ENCODE measurements around the gene C1QL2.
A peak's percentile ranks its signal among the peaks of the same experiment; 100 is the strongest.

C1QL2 gene

DNA sequence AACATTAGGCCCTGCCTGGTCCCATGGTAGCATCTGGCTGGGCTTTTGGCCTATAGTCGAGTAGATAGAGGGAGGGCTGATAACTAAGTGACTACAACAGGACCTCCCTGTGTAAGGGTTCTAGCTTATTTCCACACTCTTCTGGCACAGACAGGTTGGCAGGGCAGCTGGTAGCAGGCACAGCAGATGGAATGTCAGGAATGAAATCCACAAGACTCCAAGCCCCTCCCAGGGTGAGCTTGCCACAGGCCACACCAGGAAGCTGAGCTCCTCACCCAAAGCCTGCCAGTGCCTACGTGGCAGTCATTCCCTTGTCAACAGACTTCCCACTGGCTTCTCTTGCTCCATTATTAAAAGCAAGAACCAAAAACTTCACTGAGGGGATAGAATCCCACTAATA, 20.7 kb upstream of the C1QL2 start:
- DNase-seq (ENCODE audit: low read depth) = no peak

GRCh38 chr2:119178776-119179175, 20.2 kb upstream of the C1QL2 start:
- DNase-seq (ENCODE audit: low read depth) = no peak

DNA sequence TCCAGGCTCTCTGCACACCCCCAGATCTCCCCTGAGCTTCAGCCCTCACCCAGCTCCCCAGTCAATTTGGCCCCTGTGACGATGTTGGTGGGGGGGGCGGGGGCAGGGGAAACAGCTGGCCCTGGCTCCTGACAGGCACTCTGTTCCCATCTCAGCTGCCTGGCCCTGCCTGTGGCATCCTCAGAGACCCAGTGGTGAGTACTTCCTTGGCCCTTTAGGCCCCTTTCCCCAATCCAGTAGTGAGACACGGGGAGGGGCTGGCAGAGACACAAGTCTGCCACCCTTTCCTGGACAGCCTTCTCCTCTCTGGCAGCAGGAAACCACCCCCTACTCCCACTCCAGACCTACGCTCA, 19.3 kb upstream of the C1QL2 start:
- DNase-seq (ENCODE audit: low read depth) = no peak

DNA sequence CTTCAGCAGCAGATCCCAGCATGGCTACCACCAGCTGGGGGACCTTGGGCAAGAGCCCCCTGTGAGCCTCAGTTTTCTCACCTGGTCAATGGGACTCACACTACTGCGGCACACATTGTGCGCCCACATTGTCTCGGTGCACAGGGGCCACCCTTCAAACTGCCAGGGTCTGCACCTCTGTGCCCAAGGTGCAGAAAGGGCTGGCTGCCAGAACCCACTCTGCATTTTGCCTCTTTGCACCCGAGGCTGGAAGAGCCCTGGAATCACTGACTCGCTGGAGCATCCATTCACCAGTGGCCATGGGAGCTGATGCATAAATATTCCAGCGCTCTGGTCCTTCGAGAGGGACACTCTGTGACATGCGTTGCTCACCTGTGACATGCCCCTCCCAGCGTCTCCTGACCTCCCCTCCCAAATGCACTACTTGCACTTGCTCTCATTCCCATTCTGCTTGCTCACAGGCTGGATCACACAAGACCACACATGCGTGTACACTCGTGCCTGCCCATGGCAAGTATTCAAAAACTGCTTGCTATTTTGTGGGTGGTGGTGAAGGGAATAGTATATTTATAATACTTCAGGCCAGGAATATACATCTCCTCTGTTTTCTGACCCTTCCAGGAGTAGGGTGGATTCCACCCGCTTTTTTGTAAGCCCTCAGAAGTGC, 18.8 kb upstream of the C1QL2 start:
- DNase-seq (ENCODE audit: low read depth) = no peak

- no peak for DNase-seq (ENCODE audit: low read depth)
These were observed 17.0 kb upstream of the C1QL2 start for GRCh38 chr2:119175517-119175916.

DNA sequence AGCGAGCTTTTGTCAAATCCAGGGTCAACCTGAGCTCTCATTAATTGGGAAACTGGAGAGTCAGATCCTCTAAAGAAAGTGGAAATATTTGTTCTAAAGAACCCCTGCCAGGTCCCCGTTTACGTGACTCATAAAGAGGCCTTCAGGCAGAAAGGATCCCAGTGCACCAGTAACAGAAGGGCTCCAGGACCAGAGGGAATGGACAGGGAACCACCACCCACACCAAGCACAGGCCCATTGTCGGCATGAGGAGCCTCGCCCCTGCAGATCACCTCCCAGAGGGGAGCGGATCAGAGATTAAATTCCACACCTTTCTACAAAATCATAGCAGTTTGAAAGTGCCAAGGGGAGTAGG, 16.4 kb upstream of the C1QL2 start:
- no peak for DNase-seq (ENCODE audit: low read depth)

- DNase-seq (ENCODE audit: low read depth) = peak; percentile 11
These were observed 15.9 kb upstream of the C1QL2 start for GRCh38 chr2:119174216-119174992.

GRCh38 chr2:119173556-119174060, 15.1 kb upstream of the C1QL2 start:
- DNase-seq (ENCODE audit: low read depth) = no peak

GRCh38 chr2:119170504-119170903, 12.0 kb upstream of the C1QL2 start:
- no peak for DNase-seq (ENCODE audit: low read depth)

DNA sequence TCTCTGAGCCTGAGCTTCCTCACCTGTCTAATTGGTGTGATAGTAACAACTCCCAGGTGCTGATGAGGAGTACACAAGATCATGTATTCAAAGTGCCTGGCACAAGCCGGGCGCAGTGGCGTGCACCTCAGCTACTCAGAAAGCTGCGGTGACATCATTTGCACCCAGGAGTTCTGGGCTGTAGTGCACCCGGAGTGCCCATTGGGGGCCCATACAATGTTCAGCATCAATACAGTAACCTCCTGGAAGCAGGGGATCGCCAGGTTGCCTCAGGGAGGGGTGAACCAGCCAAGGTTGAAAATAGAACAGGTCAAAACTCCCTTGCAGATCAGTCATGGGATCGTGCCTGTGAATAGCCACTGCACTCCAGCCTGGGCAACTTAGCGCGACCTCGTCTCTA, 11.2 kb upstream of the C1QL2 start:
- no peak for DNase-seq (ENCODE audit: low read depth)

DNA sequence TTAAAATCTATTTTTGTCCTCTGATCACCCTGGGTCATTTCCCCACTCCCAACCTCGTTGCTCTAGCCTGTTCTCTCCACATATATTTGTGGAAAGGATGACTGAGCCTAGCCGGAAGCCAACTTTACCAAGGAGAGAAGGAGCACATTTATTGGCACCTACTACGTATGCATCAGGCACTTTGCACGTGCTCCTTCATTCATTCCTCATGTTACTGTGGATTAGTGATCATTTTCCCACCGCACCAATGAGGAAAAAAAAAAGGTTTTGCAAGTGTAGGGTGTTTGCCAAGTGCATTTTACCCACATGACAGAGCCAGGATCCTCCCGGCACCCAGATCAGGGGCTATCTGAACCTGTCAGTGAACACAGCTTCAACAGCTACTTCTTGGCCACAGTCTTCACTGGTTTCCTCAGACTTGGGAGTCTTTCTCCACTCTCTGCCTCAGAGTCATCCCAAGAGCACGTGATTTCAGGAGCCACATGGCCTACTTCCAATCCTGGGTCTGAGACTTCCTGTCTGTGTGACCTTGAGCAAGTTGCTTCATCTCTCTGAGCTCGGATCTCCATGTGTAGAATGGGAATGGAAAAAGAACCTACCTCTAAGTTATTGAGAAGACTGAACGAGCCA, 1.9 kb upstream of the C1QL2 start:
- no peak for DNase-seq (ENCODE audit: low read depth)

DNA sequence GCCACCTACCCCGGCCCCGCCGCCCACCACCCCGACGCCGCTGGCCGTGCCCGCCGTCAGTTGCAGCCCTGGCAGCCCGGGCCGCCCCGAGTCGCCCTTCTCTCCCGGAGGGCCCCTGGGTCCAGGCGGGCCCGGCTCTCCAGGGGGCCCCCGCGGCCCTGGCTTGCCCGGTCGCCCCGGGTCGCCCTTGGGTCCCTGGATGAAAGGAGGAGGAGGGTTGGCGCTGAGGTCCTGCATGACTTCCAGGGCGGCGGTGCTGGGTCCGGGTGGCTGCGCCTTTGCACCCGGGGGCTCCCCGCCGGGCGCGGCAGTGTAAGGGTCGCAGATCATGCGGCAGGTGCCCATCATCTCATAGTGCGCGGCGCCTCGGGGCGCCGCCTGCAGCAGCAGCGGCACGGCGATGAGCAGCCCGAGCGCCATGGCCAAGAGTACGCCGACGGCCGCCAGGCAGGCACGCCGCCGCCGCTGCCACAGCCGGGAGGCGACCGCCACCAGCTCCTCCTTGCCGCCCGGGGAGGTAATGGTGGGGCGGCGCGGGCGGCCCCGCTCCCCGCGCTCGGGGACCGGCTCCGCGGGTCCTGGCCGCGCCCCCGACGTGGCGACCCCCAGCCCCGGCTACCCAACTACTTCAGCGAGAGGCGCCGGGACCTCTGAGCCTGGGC, 570 bp downstream of the C1QL2 start:
- no peak for DNase-seq (ENCODE audit: low read depth)

DNA sequence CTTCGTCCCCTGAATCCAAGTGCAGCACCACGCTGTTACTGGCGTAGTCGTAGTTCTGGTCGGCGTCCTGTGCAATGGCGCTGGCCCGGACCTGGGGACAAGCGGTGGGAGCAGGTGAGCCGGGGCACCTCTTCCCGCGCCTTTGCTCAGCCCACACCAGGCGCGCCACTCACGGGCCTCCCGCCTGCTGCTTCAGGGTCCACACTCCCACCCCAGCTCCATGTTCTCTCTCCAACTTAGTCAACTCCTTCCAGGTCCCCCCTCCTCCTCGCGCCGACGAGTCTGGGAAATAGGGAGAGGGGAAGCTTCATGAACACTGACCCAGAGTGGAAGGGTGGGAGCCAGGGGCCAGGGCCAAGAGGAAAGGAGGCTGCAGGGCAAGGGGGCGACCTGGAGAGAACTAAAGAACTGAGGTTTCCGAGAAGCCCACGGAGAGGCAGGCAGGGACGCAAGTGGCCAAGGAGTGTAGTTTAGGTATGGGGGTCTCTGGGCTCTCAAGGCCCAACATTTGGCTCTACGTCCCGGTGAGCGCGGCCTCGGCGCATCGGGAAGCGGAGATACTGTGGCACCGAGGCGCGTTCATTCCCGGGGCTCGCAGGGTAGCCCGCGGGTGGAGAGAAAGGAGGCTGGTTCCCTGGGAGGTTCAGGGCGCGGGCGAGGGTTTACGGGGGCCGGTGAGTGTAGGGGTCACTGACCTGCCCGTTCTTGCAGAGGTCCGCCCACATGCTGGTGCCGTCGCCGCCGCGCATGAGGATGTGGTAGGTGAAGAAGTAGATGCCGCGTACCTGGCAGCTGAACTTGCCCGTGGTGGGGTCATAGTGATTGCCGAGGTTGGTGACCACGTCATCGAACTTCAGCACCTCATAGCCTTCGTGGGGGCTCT, 1.4 kb downstream of the C1QL2 start:
- DNase-seq (ENCODE audit: low read depth) = no peak

GRCh38 chr2:119156105-119156890, 2.3 kb downstream of the C1QL2 start:
- no peak for DNase-seq (ENCODE audit: low read depth)

- no peak for DNase-seq (ENCODE audit: low read depth)
These were observed 2.9 kb downstream of the C1QL2 start for GRCh38 chr2:119155633-119156032.

DNA sequence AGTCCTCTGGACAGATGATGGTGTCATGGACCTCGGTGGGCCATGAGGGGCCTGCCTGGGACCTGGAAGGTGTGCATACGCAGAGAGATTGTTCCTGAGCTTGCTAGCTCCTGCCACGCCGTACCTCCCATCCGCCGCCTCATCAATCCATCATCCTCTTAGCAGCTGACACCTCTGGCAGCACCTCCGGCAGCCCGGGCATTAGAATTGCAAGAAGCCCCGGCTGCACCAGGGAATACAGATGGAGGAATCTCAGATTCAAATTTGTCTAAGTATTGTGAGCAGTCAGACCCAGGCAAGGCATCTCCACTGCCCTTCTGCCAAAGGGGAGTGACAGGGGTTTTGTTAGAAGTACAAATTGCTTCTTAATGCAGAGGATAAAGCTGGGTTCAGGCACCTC, 4.5 kb downstream of the C1QL2 start:
- no peak for DNase-seq (ENCODE audit: low read depth)

DNA sequence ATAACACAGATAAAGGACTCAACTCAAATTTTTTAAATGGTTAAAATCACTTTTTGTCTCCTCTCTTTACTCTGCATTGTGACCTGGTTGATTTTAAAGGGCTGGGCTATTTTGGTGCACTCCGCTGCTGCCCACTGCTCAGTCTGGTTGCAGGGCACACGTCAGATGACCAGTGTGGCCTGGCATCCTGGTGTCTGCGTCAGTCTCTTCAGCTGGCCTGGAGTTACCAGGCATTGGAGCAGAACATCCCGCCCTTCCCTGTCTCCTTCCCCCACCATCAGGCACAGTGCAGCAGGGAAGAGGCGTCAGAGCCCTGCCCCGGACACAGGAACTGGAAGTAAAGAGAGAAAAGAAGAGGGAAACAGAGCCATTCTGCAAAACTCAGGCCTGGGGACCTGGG, 8.9 kb downstream of the C1QL2 start:
- no peak for DNase-seq (ENCODE audit: low read depth)

DNA sequence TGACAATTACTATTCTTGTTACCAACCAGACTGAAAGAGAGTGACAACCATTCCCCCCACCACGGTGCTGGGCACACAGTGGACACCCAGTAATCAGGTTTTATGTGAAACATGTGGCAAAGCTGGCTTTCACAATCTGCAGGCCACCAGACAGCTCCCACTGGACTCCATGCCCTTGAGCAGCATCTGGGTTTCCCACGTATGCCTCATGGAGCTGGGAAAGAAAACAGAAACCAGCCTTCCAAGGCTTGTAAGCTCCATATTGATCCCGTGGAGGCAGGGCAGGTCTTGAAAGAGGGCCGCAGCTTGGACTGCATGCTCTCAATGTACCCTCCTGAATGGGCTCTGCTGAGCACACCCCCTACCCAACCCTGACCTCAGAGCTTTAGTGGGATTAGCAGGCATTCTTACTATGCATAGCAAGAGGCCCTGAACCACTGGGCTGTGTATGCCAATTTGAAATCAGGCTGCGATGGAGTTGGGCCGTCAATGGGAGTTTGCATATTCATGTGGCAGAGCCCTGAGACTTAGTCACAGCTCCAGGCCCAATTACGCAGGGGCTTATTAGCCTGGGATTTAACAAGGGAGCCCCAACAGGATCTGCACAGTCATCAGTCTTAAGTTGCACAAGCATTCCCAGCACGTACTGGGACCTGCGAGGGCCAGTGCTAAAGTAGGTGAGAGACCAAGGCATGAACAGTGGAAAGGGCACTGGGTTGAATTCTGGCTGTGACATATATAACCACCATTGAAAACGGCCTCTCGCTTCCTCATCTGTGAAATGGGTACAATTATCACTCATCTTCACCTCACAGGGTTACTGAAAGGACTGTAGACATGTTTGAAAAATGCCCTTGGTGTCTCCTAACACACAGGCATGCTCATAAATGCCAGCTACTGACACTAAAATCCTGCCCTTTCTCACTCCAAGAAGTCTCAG, 10.5 kb downstream of the C1QL2 start:
- no peak for DNase-seq (ENCODE audit: low read depth)

DNA sequence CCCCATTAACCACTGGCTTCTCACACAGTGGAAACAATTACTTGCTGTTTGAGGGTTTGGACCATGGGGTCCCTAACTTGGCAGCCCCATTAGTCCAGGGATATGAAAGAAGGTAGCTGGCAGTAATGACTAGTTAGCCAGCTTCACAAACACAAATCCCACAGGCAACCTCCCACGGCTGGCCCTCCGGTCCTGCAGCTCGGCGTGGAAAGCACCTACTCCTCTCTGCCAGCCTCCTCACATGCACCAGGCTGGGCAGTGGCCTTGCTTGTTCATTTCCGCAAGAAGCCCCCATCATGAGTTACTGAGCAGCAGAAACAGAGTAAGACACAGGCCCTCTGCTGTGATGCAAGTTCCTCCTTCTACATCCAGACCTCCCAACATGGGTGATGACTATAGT, 13.7 kb downstream of the C1QL2 start:
- DNase-seq (ENCODE audit: low read depth) = no peak

GRCh38 chr2:119142824-119143223, 15.7 kb downstream of the C1QL2 start:
- no peak for DNase-seq (ENCODE audit: low read depth)

Measured in stimulated activated CD8-positive, alpha-beta memory T cell treated with anti-CD3 and anti-CD28 coated beads, Interleukin-12 subunit alpha, Interleukin-12 subunit beta, amount 100 ng/mL, for 4 hours (primary cell).